SK-N-SH (cell line): ENCODE data around the gene GMPR. TPM values are rescaled to one million over a fixed set of nuclear protein-coding genes. Genes with fewer than 3 reads are reported as not detected.

Experiments
- CTCF ChIA-PET: fragments of 300-600, 350-600 bp; formaldehyde crosslinking; extraction: SDS; loops from one replicate; lab custom pipeline; 2021; lab: Yijun Ruan, JAX
- POLR2A ChIA-PET: fragments of 350-600 bp; sonication (Branson Sonifier 250); formaldehyde crosslinking; extraction: SDS; loops from one replicate; lab custom pipeline; 2020; ENCODE audit warnings: antibody characterized with exemption, inconsistent platforms; lab: Yijun Ruan, JAX
- DNase-seq: peaks from one replicate; pipeline ENCODE4 v3.0.0; 2012
- H2AFZ ChIP-seq: fragments of 200-600 bp; sonication (generic); 2 replicates; pipeline ENCODE4 v1.8.1; 2016; ENCODE audit warnings: antibody characterized with exemption, mild to moderate bottlenecking, low read depth
- H3F3A ChIP-seq: fragments of 200-600 bp; sonication (generic); replicated peaks from 2 replicates; pipeline ENCODE3; 2016; ENCODE audit warnings: antibody characterized with exemption, mild to moderate bottlenecking; ENCODE audit not compliant: insufficient read depth
- H3K27ac ChIP-seq, 2 experiments: fragments of 200-500 bp in 1 of 2; fragments of 200-600 bp in 1 of 2; sonication (Bioruptor generic) in 1 of 2; sonication (generic), shearing (Covaris generic) in 1 of 2; 2 replicates each; pipeline versions ENCODE4 v1.5.1 to v1.6.1; 2014 to 2016; ENCODE audit warnings: low read depth in 2 of 2, inconsistent platforms in 1 of 2, low read length in 1 of 2, mild to moderate bottlenecking in 1 of 2, mixed read lengths in 1 of 2
- H3K27me3 ChIP-seq: fragments of 200-600 bp; sonication (generic), shearing (Covaris generic); 2 replicates; pipeline ENCODE4 v1.6.1; 2016; ENCODE audit warnings: mixed run types; ENCODE audit not compliant: insufficient read depth
- H3K36me3 ChIP-seq, 2 experiments: fragments of 200-500 bp in 1 of 2; fragments of 200-600 bp in 1 of 2; sonication (Bioruptor generic) in 1 of 2; sonication (generic) in 1 of 2; replicated peaks in 1 of 2; 2 replicates each; pipeline versions ENCODE3 to v1.5.1; 2014 to 2016; ENCODE audit warnings: low read length in 1 of 2, mild to moderate bottlenecking in 1 of 2; ENCODE audit not compliant: insufficient read depth in 2 of 2, control insufficient read depth in 1 of 2
- H3K4me1 ChIP-seq, 2 experiments: fragments of 200-500 bp in 1 of 2; fragments of 200-600 bp in 1 of 2; sonication (Bioruptor generic) in 1 of 2; sonication (generic), shearing (Covaris generic) in 1 of 2; 2 replicates each; pipeline versions ENCODE4 v1.5.1 to v1.6.1; 2014 to 2016; ENCODE audit warnings: low read depth in 1 of 2, low read length in 1 of 2, mixed run types in 1 of 2; ENCODE audit not compliant: insufficient read depth in 2 of 2, control insufficient read depth in 1 of 2
- H3K4me2 ChIP-seq: fragments of 200-600 bp; sonication (generic), shearing (Covaris generic); 2 replicates; pipeline ENCODE4 v1.6.1; 2017; ENCODE audit warnings: mixed run types
- H3K4me3 ChIP-seq, 2 experiments: fragments of 200-500 bp in 1 of 2; fragments of 200-600 bp in 1 of 2; sonication (Bioruptor generic) in 1 of 2; sonication (generic), shearing (Covaris generic) in 1 of 2; 2 replicates each; pipeline versions ENCODE4 v1.5.1 to v1.8.1; 2014 to 2016; ENCODE audit warnings: low read depth in 2 of 2, inconsistent platforms in 1 of 2, low read length in 1 of 2, mild to moderate bottlenecking in 1 of 2, mixed read lengths in 1 of 2, moderate library complexity in 1 of 2
- H3K79me2 ChIP-seq: fragments of 200-600 bp; sonication (generic); 2 replicates; pipeline ENCODE4 v1.8.1; 2017; ENCODE audit warnings: mild to moderate bottlenecking; ENCODE audit not compliant: insufficient read depth
- H3K9ac ChIP-seq: fragments of 200-600 bp; sonication (generic); 2 replicates; pipeline ENCODE4 v1.6.1; 2017; ENCODE audit warnings: mixed run types
- H3K9me2 ChIP-seq: fragments of 200-600 bp; sonication (generic); 2 replicates; pipeline ENCODE4 v1.6.1; 2017; ENCODE audit warnings: mixed run types
- H3K9me3 ChIP-seq: fragments of 200-600 bp; sonication (generic); 2 replicates; pipeline ENCODE4 v1.6.1; 2017; ENCODE audit warnings: mixed run types, mild to moderate bottlenecking, moderate library complexity
- H4K20me1 ChIP-seq: fragments of 200-600 bp; sonication (generic); 2 replicates; pipeline ENCODE4 v1.6.1; 2017; ENCODE audit warnings: mild to moderate bottlenecking, mixed run types; ENCODE audit not compliant: insufficient read depth
- EZH2phosphoT487 ChIP-seq: fragments of 200-600 bp; sonication (generic); IDR thresholded peaks from 2 replicates; pipeline ENCODE4 v1.6.1; 2017; ENCODE audit warnings: low read depth, mixed run types, mild to moderate bottlenecking, antibody characterized with exemption, moderate library complexity, borderline replicate concordance
- GATA2 ChIP-seq: sonication (generic); formaldehyde crosslinking; IDR thresholded peaks from 2 replicates; pipeline ENCODE4 v1.5.0; 2020; ENCODE audit warnings: mild to moderate bottlenecking, missing genetic modification reagents
- NRF1 ChIP-seq: IDR thresholded peaks from 2 replicates; pipeline ENCODE4 v1.6.1; 2012; ENCODE audit warnings: low read depth, mild to moderate bottlenecking, low read length
- PBX3 ChIP-seq: IDR thresholded peaks from 2 replicates; pipeline ENCODE4; 2012
- POLR2AphosphoS5 ChIP-seq: IDR thresholded peaks from 2 replicates; pipeline ENCODE4 v1.6.1; 2012; ENCODE audit warnings: low read depth, low read length
- RXRA ChIP-seq: IDR thresholded peaks from 2 replicates; pipeline ENCODE4 v1.4.0; 2012; ENCODE audit warnings: low read depth, mild to moderate bottlenecking, borderline replicate concordance
- SIN3A ChIP-seq: IDR thresholded peaks from 2 replicates; pipeline ENCODE4 v1.6.1; 2012; ENCODE audit warnings: low read depth, mild to moderate bottlenecking, low read length, moderate library complexity, borderline replicate concordance
- SMC3 ChIP-seq: IDR thresholded peaks from 2 replicates; pipeline ENCODE4 v1.6.1; 2012; ENCODE audit warnings: low read depth, low read length, improper control_type of control experiment
- TAF1 ChIP-seq: IDR thresholded peaks from 2 replicates; pipeline ENCODE4 v1.6.1; 2012; ENCODE audit warnings: low read depth, mild to moderate bottlenecking, low read length, moderate library complexity, borderline replicate concordance
- USF1 ChIP-seq: IDR thresholded peaks from 2 replicates; pipeline ENCODE4 v1.4.0; 2012; ENCODE audit warnings: low read depth, borderline replicate concordance
- WGBS: methylation state at CpG from one replicate; pipeline ENCODE4 v1.1.6; 2017; ENCODE audit warnings: low lambda C conversion rate; 5-methylcytosine and 5-hydroxymethylcytosine counted together
- polyA plus RNA-seq, 3 experiments: library from polyadenylated mRNA; depleted of rRNA; stranded (reverse); fragments of >200 nt; gene quantifications; 2 replicates each; pipeline ENCODE4 v1.2.3, GENCODE V29; 2012
- TF ChIP-seq, protein P1 (sequence below): fragments of 200-600 bp; sonication (generic); IDR thresholded peaks from 2 replicates; pipeline ENCODE4 v1.6.1; 2017; ENCODE audit warnings: antibody characterized with exemption, mild to moderate bottlenecking, moderate library complexity
- TF ChIP-seq, protein P2 (sequence below): IDR thresholded peaks from 2 replicates; pipeline ENCODE4 v1.4.0; 2012; ENCODE audit warnings: low read depth
- TF ChIP-seq, protein P3 (sequence below): fragments of 150-350 bp; IDR thresholded peaks from 2 replicates; pipeline ENCODE4 v1.6.1; 2016; ENCODE audit warnings: mild to moderate bottlenecking, low read depth, low read length
- TF ChIP-seq, protein P4 (sequence below): IDR thresholded peaks from 2 replicates; pipeline ENCODE4 v1.6.1; 2012; ENCODE audit warnings: mild to moderate bottlenecking, low read depth, low read length, moderate library complexity
- TF ChIP-seq, protein P5 (sequence below): IDR thresholded peaks from 2 replicates; pipeline ENCODE4 v1.4.0; 2012; ENCODE audit warnings: low read depth, borderline replicate concordance

Gene GMPR
- polyA plus RNA-seq, 1 of the 3 experiments (the other 2 are of a cell fraction): 21.0 TPM

- Histone ChIP-seq H3K4me2 (no peak overlapping the region), H3K4me1 (peaks cover 0 to 3% of the 10 kb centered on the region in 2 experiments; a peak in 1 of 4 replicates), H3K4me3 (no peak overlapping the region), H3K36me3 (peaks cover 0 to 4% of the 10 kb centered on the region in 2 experiments), H3K27me3 (no peaks in the 10 kb centered on the region), H3K9ac (no peak overlapping the region), H3F3A (no peaks in the 10 kb centered on the region), H3K9me2 (no peaks in the 10 kb centered on the region), H3K79me2 (no peaks in the 10 kb centered on the region), H3K27ac (no peak overlapping the region), H2AFZ (no peak overlapping the region), H3K9me3 (no peaks in the 10 kb centered on the region), H4K20me1 (no peaks in the 10 kb centered on the region)
- ChIA-PET CTCF (no interaction called here), POLR2A (no interaction called here)
- TF ChIP-seq TAF1: no peak
- DNase-seq: no peak
- no CpG with 5 or more reads among the region's 1 CpG for WGBS
These were observed 11.6 kb downstream of the GMPR start for GRCh38 chr6:16249971-16250370.

DNA sequence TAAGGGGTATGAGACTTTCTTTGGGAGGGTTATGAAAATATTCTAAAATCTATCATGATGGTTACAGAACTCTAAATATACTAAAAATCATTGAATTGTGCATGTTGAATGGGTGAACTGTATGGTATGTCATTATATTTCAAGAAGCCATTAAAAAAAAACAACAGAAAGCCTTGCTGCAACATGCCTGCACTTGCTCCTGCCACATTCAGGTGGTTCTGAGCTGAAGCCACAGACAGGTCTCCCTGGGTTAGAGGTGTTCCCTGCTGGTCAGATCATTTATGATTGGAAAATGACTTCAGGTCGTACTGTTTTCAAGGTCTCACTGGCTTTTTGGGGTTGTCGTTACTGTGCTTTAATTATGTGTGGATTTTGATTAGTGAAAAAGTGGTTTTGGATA is 13.3 kb downstream of the GMPR start:
- H3K9me3 ChIP-seq: no peaks in the 10 kb centered on the region
- peaks cover 0 to 3% of the 10 kb centered on the region in 2 experiments for H3K36me3 ChIP-seq
- POLR2A ChIA-PET: no interaction called here
- H3K9ac ChIP-seq: no peak overlapping the region
- H3F3A ChIP-seq: no peaks in the 10 kb centered on the region
- TF ChIP-seq USF1 (no peak), NRF1 (no peak), RXRA (no peak), POLR2AphosphoS5 (no peak), EZH2phosphoT487 (no peak), SIN3A (no peak), GATA2 (CRISPR knock-in tag) (no peak), PBX3 (no peak), SMC3 (no peak), TAF1 (no peak)
- TF ChIP-seq, protein P1, sequence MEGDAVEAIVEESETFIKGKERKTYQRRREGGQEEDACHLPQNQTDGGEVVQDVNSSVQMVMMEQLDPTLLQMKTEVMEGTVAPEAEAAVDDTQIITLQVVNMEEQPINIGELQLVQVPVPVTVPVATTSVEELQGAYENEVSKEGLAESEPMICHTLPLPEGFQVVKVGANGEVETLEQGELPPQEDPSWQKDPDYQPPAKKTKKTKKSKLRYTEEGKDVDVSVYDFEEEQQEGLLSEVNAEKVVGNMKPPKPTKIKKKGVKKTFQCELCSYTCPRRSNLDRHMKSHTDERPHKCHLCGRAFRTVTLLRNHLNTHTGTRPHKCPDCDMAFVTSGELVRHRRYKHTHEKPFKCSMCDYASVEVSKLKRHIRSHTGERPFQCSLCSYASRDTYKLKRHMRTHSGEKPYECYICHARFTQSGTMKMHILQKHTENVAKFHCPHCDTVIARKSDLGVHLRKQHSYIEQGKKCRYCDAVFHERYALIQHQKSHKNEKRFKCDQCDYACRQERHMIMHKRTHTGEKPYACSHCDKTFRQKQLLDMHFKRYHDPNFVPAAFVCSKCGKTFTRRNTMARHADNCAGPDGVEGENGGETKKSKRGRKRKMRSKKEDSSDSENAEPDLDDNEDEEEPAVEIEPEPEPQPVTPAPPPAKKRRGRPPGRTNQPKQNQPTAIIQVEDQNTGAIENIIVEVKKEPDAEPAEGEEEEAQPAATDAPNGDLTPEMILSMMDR: no peak
- TF ChIP-seq, protein P2, sequence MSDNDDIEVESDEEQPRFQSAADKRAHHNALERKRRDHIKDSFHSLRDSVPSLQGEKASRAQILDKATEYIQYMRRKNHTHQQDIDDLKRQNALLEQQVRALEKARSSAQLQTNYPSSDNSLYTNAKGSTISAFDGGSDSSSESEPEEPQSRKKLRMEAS: no peak
- TF ChIP-seq, protein P3, sequence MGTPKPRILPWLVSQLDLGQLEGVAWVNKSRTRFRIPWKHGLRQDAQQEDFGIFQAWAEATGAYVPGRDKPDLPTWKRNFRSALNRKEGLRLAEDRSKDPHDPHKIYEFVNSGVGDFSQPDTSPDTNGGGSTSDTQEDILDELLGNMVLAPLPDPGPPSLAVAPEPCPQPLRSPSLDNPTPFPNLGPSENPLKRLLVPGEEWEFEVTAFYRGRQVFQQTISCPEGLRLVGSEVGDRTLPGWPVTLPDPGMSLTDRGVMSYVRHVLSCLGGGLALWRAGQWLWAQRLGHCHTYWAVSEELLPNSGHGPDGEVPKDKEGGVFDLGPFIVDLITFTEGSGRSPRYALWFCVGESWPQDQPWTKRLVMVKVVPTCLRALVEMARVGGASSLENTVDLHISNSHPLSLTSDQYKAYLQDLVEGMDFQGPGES: no peak
- TF ChIP-seq, protein P4, sequence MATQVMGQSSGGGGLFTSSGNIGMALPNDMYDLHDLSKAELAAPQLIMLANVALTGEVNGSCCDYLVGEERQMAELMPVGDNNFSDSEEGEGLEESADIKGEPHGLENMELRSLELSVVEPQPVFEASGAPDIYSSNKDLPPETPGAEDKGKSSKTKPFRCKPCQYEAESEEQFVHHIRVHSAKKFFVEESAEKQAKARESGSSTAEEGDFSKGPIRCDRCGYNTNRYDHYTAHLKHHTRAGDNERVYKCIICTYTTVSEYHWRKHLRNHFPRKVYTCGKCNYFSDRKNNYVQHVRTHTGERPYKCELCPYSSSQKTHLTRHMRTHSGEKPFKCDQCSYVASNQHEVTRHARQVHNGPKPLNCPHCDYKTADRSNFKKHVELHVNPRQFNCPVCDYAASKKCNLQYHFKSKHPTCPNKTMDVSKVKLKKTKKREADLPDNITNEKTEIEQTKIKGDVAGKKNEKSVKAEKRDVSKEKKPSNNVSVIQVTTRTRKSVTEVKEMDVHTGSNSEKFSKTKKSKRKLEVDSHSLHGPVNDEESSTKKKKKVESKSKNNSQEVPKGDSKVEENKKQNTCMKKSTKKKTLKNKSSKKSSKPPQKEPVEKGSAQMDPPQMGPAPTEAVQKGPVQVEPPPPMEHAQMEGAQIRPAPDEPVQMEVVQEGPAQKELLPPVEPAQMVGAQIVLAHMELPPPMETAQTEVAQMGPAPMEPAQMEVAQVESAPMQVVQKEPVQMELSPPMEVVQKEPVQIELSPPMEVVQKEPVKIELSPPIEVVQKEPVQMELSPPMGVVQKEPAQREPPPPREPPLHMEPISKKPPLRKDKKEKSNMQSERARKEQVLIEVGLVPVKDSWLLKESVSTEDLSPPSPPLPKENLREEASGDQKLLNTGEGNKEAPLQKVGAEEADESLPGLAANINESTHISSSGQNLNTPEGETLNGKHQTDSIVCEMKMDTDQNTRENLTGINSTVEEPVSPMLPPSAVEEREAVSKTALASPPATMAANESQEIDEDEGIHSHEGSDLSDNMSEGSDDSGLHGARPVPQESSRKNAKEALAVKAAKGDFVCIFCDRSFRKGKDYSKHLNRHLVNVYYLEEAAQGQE: no peak
- TF ChIP-seq, protein P5, sequence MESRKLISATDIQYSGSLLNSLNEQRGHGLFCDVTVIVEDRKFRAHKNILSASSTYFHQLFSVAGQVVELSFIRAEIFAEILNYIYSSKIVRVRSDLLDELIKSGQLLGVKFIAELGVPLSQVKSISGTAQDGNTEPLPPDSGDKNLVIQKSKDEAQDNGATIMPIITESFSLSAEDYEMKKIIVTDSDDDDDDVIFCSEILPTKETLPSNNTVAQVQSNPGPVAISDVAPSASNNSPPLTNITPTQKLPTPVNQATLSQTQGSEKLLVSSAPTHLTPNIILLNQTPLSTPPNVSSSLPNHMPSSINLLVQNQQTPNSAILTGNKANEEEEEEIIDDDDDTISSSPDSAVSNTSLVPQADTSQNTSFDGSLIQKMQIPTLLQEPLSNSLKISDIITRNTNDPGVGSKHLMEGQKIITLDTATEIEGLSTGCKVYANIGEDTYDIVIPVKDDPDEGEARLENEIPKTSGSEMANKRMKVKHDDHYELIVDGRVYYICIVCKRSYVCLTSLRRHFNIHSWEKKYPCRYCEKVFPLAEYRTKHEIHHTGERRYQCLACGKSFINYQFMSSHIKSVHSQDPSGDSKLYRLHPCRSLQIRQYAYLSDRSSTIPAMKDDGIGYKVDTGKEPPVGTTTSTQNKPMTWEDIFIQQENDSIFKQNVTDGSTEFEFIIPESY: no peak
- TF ChIP-seq, all 33 proteins: peak for 0
- no peak for DNase-seq
- Histone ChIP-seq H3K4me2 (no peak overlapping the region), H2AFZ (no peak overlapping the region), H3K27ac (no peak overlapping the region), H4K20me1 (no peaks in the 10 kb centered on the region), H3K4me3 (no peak overlapping the region), H3K9me2 (no peaks in the 10 kb centered on the region), H3K4me1 (peaks cover 0 to 3% of the 10 kb centered on the region in 2 experiments; a peak in 1 of 4 replicates), H3K27me3 (no peaks in the 10 kb centered on the region), H3K79me2 (no peaks in the 10 kb centered on the region)
- 87% methylated on average over 2 of the region's 2 CpGs for WGBS
- CTCF ChIA-PET: interaction anchor here (1.1 to 1.2 kb wide), 2 partner anchors 34 to 80 kb away, joined by 3 to 5 read pairs; no protein-coding TSS in a partner anchor
